Posterior cingulate gyrus (tissue), 11 donors: ENCODE measurements around the gene ATP11A.

Experiments used
- DNase-seq, 10 donors: peaks; one replicate each; pipeline versions ENCODE4 v3.0.0 to v3.0.0-alpha.2; 2020 to 2021; ENCODE audit warnings: mixed read lengths in 3 of 10
- intact Hi-C: fragments of 100-400 bp; cut with DNase I; formaldehyde crosslinking; loops from one replicate; pipeline ENCODE4 v1.15.1; 2023

The ATP11A gene

GRCh38 chr13:112842343-112842856 lies 152.6 kb downstream of the ATP11A start:
- intact Hi-C loops, result no loop called here
- DNase-seq, result no peak

- no peak for DNase-seq
- intact Hi-C loops, result no loop called here
These were observed 153.1 kb downstream of the ATP11A start for GRCh38 chr13:112842931-112843391.

GRCh38 chr13:112843392-112844111 lies 153.7 kb downstream of the ATP11A start:
- intact Hi-C loops, result no loop called here
- DNase-seq, result no peak

GRCh38 chr13:112844411-112844810 lies 154.6 kb downstream of the ATP11A start:
- intact Hi-C loops, result no loop called here
- DNase-seq, result no peak

- intact Hi-C loops, result no loop called here
- DNase-seq, result no peak
These were observed 155.0 kb downstream of the ATP11A start for GRCh38 chr13:112844879-112845278.

- intact Hi-C loops, result no loop called here
- DNase-seq, result no peak
These were observed 155.8 kb downstream of the ATP11A start for GRCh38 chr13:112845511-112846144.

- intact Hi-C loops, result no loop called here
- DNase-seq, result no peak
These were observed 156.7 kb downstream of the ATP11A start for GRCh38 chr13:112846411-112847115.

GRCh38 chr13:112849500-112849899 lies 159.7 kb downstream of the ATP11A start:
- intact Hi-C loops, result no loop called here
- no peak for DNase-seq

GRCh38 chr13:112850273-112850672 lies 160.4 kb downstream of the ATP11A start:
- peak in 1 of 10 donors; percentile 7 for DNase-seq
- intact Hi-C loops, result no loop called here

- DNase-seq, result no peak
- intact Hi-C loops, result no loop called here
These were observed 161.5 kb downstream of the ATP11A start for GRCh38 chr13:112851107-112852038.

GRCh38 chr13:112852392-112852791 lies 162.6 kb downstream of the ATP11A start:
- no peak for DNase-seq
- intact Hi-C loops, result no loop called here

- DNase-seq, result no peak
- intact Hi-C loops, result no loop called here
These were observed 163.0 kb downstream of the ATP11A start for GRCh38 chr13:112852808-112853207.

GRCh38 chr13:112854321-112854720 lies 164.5 kb downstream of the ATP11A start:
- DNase-seq, result no peak
- intact Hi-C loops, result no loop called here

GRCh38 chr13:112855859-112856258 lies 166.0 kb downstream of the ATP11A start:
- DNase-seq, result peak in 2 of 10 donors; percentile 8 to 39
- intact Hi-C loops, result no loop called here

GRCh38 chr13:112857914-112858490 lies 168.2 kb downstream of the ATP11A start:
- DNase-seq, result peak in 2 of 10 donors; percentile 29 to 76
- intact Hi-C loops, result no loop called here

GRCh38 chr13:112859128-112859816 lies 169.4 kb downstream of the ATP11A start:
- DNase-seq, result peak in 1 of 10 donors; percentile 50
- intact Hi-C loops, result no loop called here

GRCh38 chr13:112859817-112860190 lies 170.0 kb downstream of the ATP11A start:
- intact Hi-C loops, result no loop called here
- DNase-seq, result peak in 3 of 10 donors; percentile 38 to 82 (median 58)

GRCh38 chr13:112861876-112862615 lies 172.2 kb downstream of the ATP11A start:
- DNase-seq, result peak in 2 of 10 donors; percentile 64 to 83
- intact Hi-C loops, result no loop called here
